ENCODE data around the gene ZBTB5. TPM values are rescaled to one million over a fixed set of nuclear protein-coding genes. Genes with fewer than 3 reads are reported as not detected.
A peak's percentile ranks its signal among the peaks of the same experiment; 100 is the strongest.

The ZBTB5 gene
- total and polyA plus RNA-seq, 2 of the 4 experiments (the other 2 are of a cell fraction), result 6.3 to 9.1 TPM

- H2BK15ac ChIP-seq (ENCODE audit: low read depth, low read length), result no peak overlapping the region
These were observed 12.6 kb downstream of the ZBTB5 start for GRCh38 chr9:37452611-37453010.

More at GRCh38 chr9:37452611-37453010, 12.6 kb downstream of the ZBTB5 start:
- Histone ChIP-seq H3K79me1 (ENCODE audit: low read depth in 1 of 2, low read length in 2 of 2) (peaks cover 41 to 86% of the 10 kb centered on the region in 2 experiments), H2AK5ac (ENCODE audit: low read depth, low read length) (no peak overlapping the region), H3K9me3 (ENCODE audit: control insufficient read depth, insufficient read depth, low read length) (no peaks in the 10 kb centered on the region), H3K4me1 (ENCODE audit: control insufficient read depth, insufficient read depth, low read length) (peaks cover 14% of the 10 kb centered on the region), H3K23ac (ENCODE audit: low read depth, low read length) (0 out of 2 replicates have a peak overlapping the region, but pooled peaks have one; percentile 26), H4K20me1 (ENCODE audit: insufficient read depth, low read length) (peaks cover 51% of the 10 kb centered on the region), H3K18ac (ENCODE audit: low read depth, low read length) (no peak overlapping the region), H3K9ac (ENCODE audit: low read depth, low read length) (no peak overlapping the region), H4K8ac (ENCODE audit: low read depth in 2 of 2, low read length in 2 of 2) (no peak overlapping the region; a peak in 1 of 4 replicates), H3K56ac (ENCODE audit: extremely low read depth, insufficient read depth, low read length) (no peak overlapping the region), H2BK5ac (ENCODE audit: low read depth, low read length, poor library complexity, severe bottlenecking) (no peak overlapping the region), H2BK120ac (ENCODE audit: low read depth, low read length) (no peak overlapping the region), H2AFZ (replicated peaks; ENCODE audit: low read length, poor library complexity) (no peak overlapping the region), H3K36me3 (ENCODE audit: control insufficient read depth, insufficient read depth, low read length) (peaks cover 5% of the 10 kb centered on the region; the same call in 1 of the 2 replicates), H3K4me2 (ENCODE audit: low read depth, low read length) (no peak overlapping the region), H3K4me3 (ENCODE audit: insufficient read depth, low read depth, low read length) (no peak overlapping the region), H2BK20ac (ENCODE audit: low read depth, low read length) (no peak overlapping the region), H3K9me1 (ENCODE audit: insufficient read depth, low read length) (peaks cover 18% of the 10 kb centered on the region), H3K4ac (ENCODE audit: low read depth, low read length) (no peak overlapping the region), H3K27ac (ENCODE audit: insufficient read depth, low read length) (peak overlapping the region; percentile 9; the same call in 1 of the 2 replicates), H4K5ac (ENCODE audit: low read depth, low read length) (no peak overlapping the region), H2AK9ac (replicated peaks; ENCODE audit: low read depth, low read length, poor library complexity) (no peak overlapping the region), H4K91ac (ENCODE audit: insufficient read depth, low read depth, low read length) (no peak overlapping the region), H3K14ac (replicated peaks; ENCODE audit: low read depth, low read length) (no peak overlapping the region), H3K27me3 (ENCODE audit: control insufficient read depth, insufficient read depth, low read length) (no peaks in the 10 kb centered on the region)
- TF ChIP-seq MAZ (IDR thresholded peaks at IDR 0.05; ENCODE audit: borderline replicate concordance, low read depth, low read length) (no peak), FOS (IDR thresholded peaks at IDR 0.05; ENCODE audit: low read depth, low read length) (no peak), RFX5 (IDR thresholded peaks at IDR 0.05; ENCODE audit: low read depth, low read length) (no peak), POLR2A (IDR thresholded peaks at IDR 0.05; ENCODE audit: low read depth, low read length) (no peak), CEBPB (IDR thresholded peaks at IDR 0.05; ENCODE audit: low read depth, low read length) (no peak), BHLHE40 (IDR thresholded peaks at IDR 0.05; ENCODE audit: low read depth, low read length) (no peak)
- in situ Hi-C loops (cut with MboI; ENCODE audit: low sequenced_read_pairs), result no loop called here
- no peak for ATAC-seq (ENCODE audit: low read depth)
- POLR2A ChIA-PET (ENCODE audit: unreplicated experiment), result no interaction called here
- CTCF ChIA-PET, result no interaction called here
- no peak for DNase-seq
- intact Hi-C loops (cut with micrococcal nuclease), result no loop called here
- no CpG with 5 or more reads among the region's 1 CpG for WGBS, 2 experiments (ENCODE audit: extremely low coverage in 2 of 2, insufficient read length in 1 of 2)
- dilution Hi-C loops (cut with HindIII; ENCODE audit: low sequenced_read_pairs, unreplicated experiment), result no loop called here
- no TSS peak for BruUV-seq (replicated peaks)

Data from IMR-90 (cell line).